Left kidney (tissue), 2 donors: ENCODE measurements around the gene CPNE4. TPM values are rescaled to one million over a fixed set of nuclear protein-coding genes. Genes with fewer than 3 reads are reported as not detected.
A peak's percentile ranks its signal among the peaks of the same experiment; 100 is the strongest.

Experiments
- DNase-seq: peaks from one replicate; pipeline ENCODE4 v3.0.0-alpha.2; 2013
- polyA plus RNA-seq: library from polyadenylated mRNA; unstranded; fragments of 120-200 nt; gene quantifications from one replicate; pipeline ENCODE4 v1.2.1, GENCODE V29; 2013; ENCODE audit not compliant: insufficient read length

Gene CPNE4
- polyA plus RNA-seq, 1 donor: 0.68 TPM

- no peak for DNase-seq
Measured at GRCh38 chr3:131597816-131598215, 437.0 kb downstream of the CPNE4 start.

- no peak for DNase-seq
Measured at GRCh38 chr3:131596884-131597283, 437.9 kb downstream of the CPNE4 start.

- DNase-seq: peak; percentile 8
Measured at GRCh38 chr3:131591394-131592014, 443.3 kb downstream of the CPNE4 start.

- no peak for DNase-seq
Measured at GRCh38 chr3:131586277-131586676, 448.5 kb downstream of the CPNE4 start.

GRCh38 chr3:131582438-131582837 lies 452.4 kb downstream of the CPNE4 start:
- no peak for DNase-seq

GRCh38 chr3:131568460-131568859 lies 466.4 kb downstream of the CPNE4 start:
- DNase-seq: no peak

GRCh38 chr3:131564812-131565211 lies 470.0 kb downstream of the CPNE4 start:
- no peak for DNase-seq

- DNase-seq: no peak
Measured at GRCh38 chr3:131561511-131561910, 473.3 kb downstream of the CPNE4 start.

GRCh38 chr3:131560795-131561194 lies 474.0 kb downstream of the CPNE4 start:
- DNase-seq: no peak

- no peak for DNase-seq
Measured at GRCh38 chr3:131555456-131555855, 479.4 kb downstream of the CPNE4 start.

GRCh38 chr3:131553495-131554247 lies 481.1 kb downstream of the CPNE4 start:
- DNase-seq: no peak

GRCh38 chr3:131551761-131552160 lies 483.1 kb downstream of the CPNE4 start:
- DNase-seq: no peak

GRCh38 chr3:131550562-131551465 lies 484.0 kb downstream of the CPNE4 start:
- no peak for DNase-seq

- no peak for DNase-seq
Measured at GRCh38 chr3:131549340-131549739, 485.5 kb downstream of the CPNE4 start.

GRCh38 chr3:131547585-131547984 lies 487.2 kb downstream of the CPNE4 start:
- no peak for DNase-seq

- DNase-seq: no peak
Measured at GRCh38 chr3:131546441-131546840, 488.4 kb downstream of the CPNE4 start.

- DNase-seq: no peak
Measured at GRCh38 chr3:131544557-131544956, 490.3 kb downstream of the CPNE4 start.

GRCh38 chr3:131543714-131544113 lies 491.1 kb downstream of the CPNE4 start:
- DNase-seq: no peak

GRCh38 chr3:131541288-131541687 lies 493.5 kb downstream of the CPNE4 start:
- DNase-seq: no peak

GRCh38 chr3:131540821-131541220 lies 494.0 kb downstream of the CPNE4 start:
- DNase-seq: no peak

- peak; percentile 5 for DNase-seq
Measured at GRCh38 chr3:131540143-131540542, 494.7 kb downstream of the CPNE4 start.

GRCh38 chr3:131538968-131539367 lies 495.8 kb downstream of the CPNE4 start:
- DNase-seq: no peak

- DNase-seq: no peak
Measured at GRCh38 chr3:131537531-131537930, 497.3 kb downstream of the CPNE4 start.
